SK-N-MC (cell line): ENCODE results near the gene SCYGR5.

ENCODE experiments used
- DNase-seq: peaks from one replicate; pipeline ENCODE4 v3.0.0-alpha.2; 2011; ENCODE audit warnings: low read depth, low spot score
- H3K27ac ChIP-seq: fragments of 200-600 bp; sonication (generic); 2 replicates; pipeline ENCODE4 v1.5.1; 2016; ENCODE audit warnings: mixed run types
- H3K36me3 ChIP-seq: fragments of 200-600 bp; sonication (generic); 2 replicates; pipeline ENCODE4 v1.6.1; 2017; ENCODE audit warnings: antibody characterized with exemption, low read length, mixed read lengths; ENCODE audit not compliant: insufficient read depth
- H3K4me3 ChIP-seq: fragments of 200-600 bp; sonication (generic); 2 replicates; pipeline ENCODE4 v1.5.1; 2016
- H3K9ac ChIP-seq: fragments of 200-600 bp; sonication (generic); 2 replicates; pipeline ENCODE4 v1.8.0; 2017; ENCODE audit warnings: mixed run types, mixed read lengths; ENCODE audit not compliant: insufficient read length
- H3K9me3 ChIP-seq: fragments of 200-600 bp; sonication (generic); 2 replicates; pipeline ENCODE4 v1.6.1; 2017; ENCODE audit warnings: low read depth, mild to moderate bottlenecking, antibody characterized with exemption, low read length, moderate library complexity, mixed read lengths
- EZH2 ChIP-seq: fragments of 200-600 bp; sonication (generic); IDR thresholded peaks from one replicate; pipeline ENCODE4 v1.6.1; 2017; ENCODE audit warnings: antibody characterized with exemption
- FOXP2 ChIP-seq: optimal IDR thresholded peaks from 2 replicates; pipeline ENCODE3; 2011; ENCODE audit warnings: mild to moderate bottlenecking, moderate library complexity; ENCODE audit not compliant: insufficient read depth; ENCODE audit errors: extremely low read length, control extremely low read depth
- POLR2AphosphoS5 ChIP-seq: IDR thresholded peaks from 2 replicates; pipeline ENCODE4 v1.6.1; 2012; ENCODE audit warnings: mild to moderate bottlenecking, low read depth, low read length, borderline replicate concordance

SCYGR5 gene

DNA sequence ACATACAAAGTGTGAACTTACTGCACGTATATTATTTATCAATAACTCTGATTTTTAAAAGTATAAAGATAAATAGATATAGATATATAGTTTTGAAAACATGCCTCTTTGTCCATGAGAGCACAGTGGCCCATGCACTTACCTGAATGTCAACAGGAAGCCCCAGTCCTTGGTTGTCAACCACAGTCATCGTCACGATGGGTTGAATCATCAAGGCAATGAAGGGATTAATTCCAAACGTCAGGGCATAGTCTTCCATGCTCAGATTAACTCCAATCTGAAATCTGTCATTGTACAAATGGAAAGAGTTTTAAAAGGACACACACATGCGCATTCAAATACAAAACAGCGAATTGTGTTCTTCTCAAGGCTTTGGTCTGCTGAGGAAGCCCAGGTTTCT is 33.8 kb upstream of the SCYGR5 start:
- Histone ChIP-seq H3K27ac (no peak overlapping the region), H3K9me3 (no peaks in the 10 kb centered on the region), H3K9ac (no peak overlapping the region), H3K36me3 (no peaks in the 10 kb centered on the region), H3K4me3 (no peak overlapping the region)
- TF ChIP-seq FOXP2 (no peak), POLR2AphosphoS5 (no peak), EZH2 (no peak)
- DNase-seq = no peak

DNA sequence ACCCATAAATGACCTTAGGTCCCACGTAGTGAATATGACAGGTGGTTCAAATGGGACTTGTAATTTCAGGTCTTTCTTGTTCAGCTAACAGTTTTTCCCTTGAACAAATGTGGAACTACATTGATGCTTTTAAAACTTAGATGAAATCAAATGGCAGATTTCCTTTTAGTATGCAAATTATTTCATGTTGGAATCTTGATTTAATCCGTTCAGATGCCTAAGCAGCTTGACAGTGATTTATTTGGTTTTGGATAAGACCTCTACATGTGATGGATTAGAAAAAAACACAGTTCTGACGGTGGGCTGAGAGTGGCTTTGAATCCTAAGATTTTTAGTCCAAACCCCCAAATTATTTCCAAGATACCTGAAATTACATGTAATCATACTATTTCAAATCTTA is 32.4 kb upstream of the SCYGR5 start:
- Histone ChIP-seq H3K9ac (no peak overlapping the region), H3K36me3 (no peaks in the 10 kb centered on the region), H3K27ac (no peak overlapping the region), H3K4me3 (no peak overlapping the region), H3K9me3 (no peaks in the 10 kb centered on the region)
- no peak for DNase-seq
- TF ChIP-seq EZH2 (no peak), POLR2AphosphoS5 (no peak), FOXP2 (no peak)

DNA sequence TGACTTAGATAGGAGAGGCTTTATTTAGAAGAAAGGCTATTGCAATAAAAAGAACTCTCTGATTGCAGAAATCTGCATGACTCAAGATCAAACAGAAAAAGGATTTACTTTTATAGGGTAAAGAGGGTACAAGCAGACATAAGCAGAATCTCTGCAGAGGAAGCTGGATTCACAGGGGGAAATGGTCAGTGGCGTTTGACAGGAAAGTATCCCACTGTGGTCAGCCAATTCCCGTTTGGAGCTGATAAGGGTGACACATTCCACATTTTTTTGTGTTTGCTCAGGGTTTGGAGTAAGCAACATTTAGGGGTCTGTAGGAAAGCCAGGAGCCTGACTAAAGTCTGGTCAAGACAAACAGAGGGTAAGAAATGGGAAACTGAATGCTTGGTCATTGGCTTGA is 23.9 kb upstream of the SCYGR5 start:
- H3K27ac ChIP-seq = no peak overlapping the region
- no peak for TF ChIP-seq FOXP2
- TF ChIP-seq POLR2AphosphoS5 = no peak
- TF ChIP-seq EZH2 = no peak
- no peaks in the 10 kb centered on the region for H3K36me3 ChIP-seq
- no peak for DNase-seq
- no peak overlapping the region for H3K4me3 ChIP-seq
- H3K9me3 ChIP-seq = no peaks in the 10 kb centered on the region
- H3K9ac ChIP-seq = no peak overlapping the region

DNA sequence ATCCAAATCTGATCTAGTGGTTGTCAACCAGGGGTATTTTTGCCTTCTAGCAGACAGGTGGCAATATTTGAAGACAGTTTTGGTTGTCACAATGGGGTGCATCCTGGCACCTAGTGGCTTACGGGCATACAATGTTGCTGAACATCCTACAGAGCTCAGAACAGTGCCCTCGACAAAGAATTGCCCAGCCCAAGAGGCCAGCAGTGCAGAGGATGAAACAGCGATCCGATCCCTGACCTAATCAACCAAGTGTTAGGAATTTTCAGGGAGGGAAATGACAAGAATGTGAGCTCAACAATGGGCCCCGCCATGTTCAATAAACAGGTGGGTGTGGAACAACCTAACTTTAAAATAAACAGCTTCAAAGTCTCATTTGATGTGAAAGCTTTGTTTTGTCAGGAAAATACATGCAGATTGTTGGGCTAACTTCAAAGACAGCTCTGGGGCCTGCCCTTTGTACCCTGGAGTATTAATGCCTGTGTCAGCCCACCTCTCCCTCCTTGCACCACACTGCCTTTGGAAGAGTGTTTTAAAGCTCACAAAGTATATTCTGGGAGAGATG is 22.5 kb upstream of the SCYGR5 start:
- H3K27ac ChIP-seq = no peak overlapping the region
- H3K4me3 ChIP-seq = no peak overlapping the region
- H3K9ac ChIP-seq = no peak overlapping the region
- no peak for DNase-seq
- no peaks in the 10 kb centered on the region for H3K9me3 ChIP-seq
- no peak for TF ChIP-seq FOXP2
- no peak for TF ChIP-seq POLR2AphosphoS5
- no peak for TF ChIP-seq EZH2
- no peaks in the 10 kb centered on the region for H3K36me3 ChIP-seq

DNA sequence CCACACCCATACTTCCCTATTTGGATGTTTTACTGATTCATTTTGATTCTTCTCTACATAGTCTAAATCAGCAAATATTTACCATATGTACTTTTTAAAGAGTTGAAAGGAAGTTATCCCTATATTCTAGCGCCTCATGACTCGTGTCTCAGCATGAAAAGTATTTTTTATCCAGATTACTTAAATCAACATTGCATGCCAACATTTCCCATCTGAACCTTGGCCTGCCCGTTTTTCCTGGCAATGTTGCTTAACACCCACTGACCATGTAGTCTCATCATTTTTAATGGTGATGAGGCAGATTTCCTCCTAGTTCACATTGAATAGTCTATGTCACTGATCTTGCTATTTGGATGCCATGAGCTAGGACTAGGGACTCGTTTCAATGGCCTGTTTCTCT is 13.2 kb upstream of the SCYGR5 start:
- Histone ChIP-seq H3K36me3 (no peaks in the 10 kb centered on the region), H3K27ac (no peak overlapping the region), H3K9me3 (no peaks in the 10 kb centered on the region), H3K9ac (no peak overlapping the region), H3K4me3 (no peak overlapping the region)
- no peak for TF ChIP-seq POLR2AphosphoS5
- no peak for TF ChIP-seq FOXP2
- TF ChIP-seq EZH2 = no peak
- DNase-seq = no peak

DNA sequence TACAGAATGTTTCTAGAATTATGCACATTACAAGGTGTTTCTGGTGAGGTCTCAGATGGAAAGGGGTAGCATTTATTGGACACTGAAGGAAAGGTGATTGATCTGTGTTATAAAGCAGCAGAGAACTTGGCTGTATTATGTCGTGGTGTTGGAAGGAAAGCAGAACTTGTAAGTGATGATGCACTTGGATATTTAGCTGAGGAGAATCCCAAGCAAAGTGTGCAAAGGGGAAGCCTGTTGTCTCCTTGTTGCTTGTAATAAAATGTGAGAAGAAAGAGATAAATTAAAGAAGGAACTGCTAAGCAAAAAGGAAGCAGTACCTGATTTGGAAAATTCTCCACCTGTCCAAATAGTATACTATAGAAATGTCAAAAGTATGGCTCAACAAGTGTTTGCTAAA is 12.2 kb upstream of the SCYGR5 start:
- H3K36me3 ChIP-seq = no peaks in the 10 kb centered on the region
- no peak overlapping the region for H3K27ac ChIP-seq
- H3K9ac ChIP-seq = no peak overlapping the region
- no peak overlapping the region for H3K4me3 ChIP-seq
- no peak for DNase-seq
- no peak for TF ChIP-seq POLR2AphosphoS5
- H3K9me3 ChIP-seq = no peaks in the 10 kb centered on the region

DNA sequence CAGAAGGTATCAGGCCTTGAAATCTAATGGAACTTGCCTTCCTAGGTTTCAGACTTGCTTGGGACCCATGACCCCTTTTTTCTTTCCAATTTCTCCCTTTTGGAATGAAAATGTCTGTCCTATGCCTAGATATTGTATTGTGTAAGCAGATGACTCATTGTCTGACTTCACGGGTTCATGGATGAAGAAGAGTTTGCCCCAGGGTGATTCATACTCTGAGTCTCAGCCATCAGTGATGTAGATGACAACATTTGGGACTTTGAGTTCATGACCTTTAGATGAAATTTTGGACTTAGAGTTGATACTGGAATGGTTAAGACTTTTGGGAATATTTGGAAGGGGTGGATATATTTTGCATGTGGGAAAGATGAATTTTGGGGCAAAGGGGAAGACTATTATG is 11.2 kb upstream of the SCYGR5 start:
- no peak for DNase-seq

DNA sequence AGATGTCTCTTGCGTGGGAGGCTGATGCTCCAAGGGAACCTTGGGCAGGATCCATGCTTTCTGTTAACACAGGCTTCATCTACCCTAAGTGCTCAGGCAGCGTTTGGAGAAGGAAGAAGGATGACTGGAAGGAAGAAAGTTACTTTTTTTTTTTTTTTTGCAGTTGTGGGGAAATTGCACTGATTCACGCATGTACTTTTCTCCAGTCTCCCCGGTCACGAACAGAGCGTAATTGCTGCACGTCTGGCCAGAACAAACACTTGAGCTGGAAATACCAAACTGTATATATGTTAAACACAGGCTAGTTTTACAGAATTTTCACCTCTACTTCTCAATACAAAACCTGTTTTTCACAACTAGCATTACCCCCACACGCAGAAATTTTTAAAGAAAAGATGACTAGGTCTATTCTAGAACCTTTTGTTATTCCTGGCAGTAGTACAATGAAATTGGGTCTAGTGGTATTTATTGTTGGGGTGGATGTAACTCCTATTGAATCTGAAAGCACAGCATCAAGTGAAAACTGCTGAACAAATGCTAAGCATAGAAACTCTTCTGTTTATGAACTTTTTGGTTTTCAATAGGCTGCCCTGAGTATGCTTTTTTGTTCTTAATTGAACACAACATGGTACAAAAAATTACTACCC is 9.3 kb upstream of the SCYGR5 start:
- no peak for DNase-seq

More for the DNA sequence above, 11.2 kb upstream of the SCYGR5 start:
- Histone ChIP-seq H3K27ac (no peak overlapping the region), H3K9me3 (no peaks in the 10 kb centered on the region), H3K4me3 (no peak overlapping the region), H3K9ac (no peak overlapping the region), H3K36me3 (no peaks in the 10 kb centered on the region)
- TF ChIP-seq EZH2 (no peak), POLR2AphosphoS5 (no peak), FOXP2 (no peak)

More for the DNA sequence above, 9.3 kb upstream of the SCYGR5 start:
- no peaks in the 10 kb centered on the region for H3K9me3 ChIP-seq
- H3K36me3 ChIP-seq = no peaks in the 10 kb centered on the region
- TF ChIP-seq POLR2AphosphoS5 = no peak
- no peak for TF ChIP-seq EZH2
- no peak for TF ChIP-seq FOXP2
- no peak overlapping the region for H3K4me3 ChIP-seq
- no peak overlapping the region for H3K27ac ChIP-seq
- no peak overlapping the region for H3K9ac ChIP-seq
